GM20000 (cell line): ENCODE results near the gene CELSR3.

Experiments used
- DNase-seq: peaks from one replicate; pipeline ENCODE4 v3.0.0; 2012; ENCODE audit warnings: low spot score
- TF ChIP-seq, protein P1 (sequence below): IDR thresholded peaks from 2 replicates; pipeline ENCODE4 v1.5.1; 2012; ENCODE audit warnings: mild to moderate bottlenecking, control low read depth; ENCODE audit errors: extremely low read depth, missing control alignments

CELSR3 gene, protein sequence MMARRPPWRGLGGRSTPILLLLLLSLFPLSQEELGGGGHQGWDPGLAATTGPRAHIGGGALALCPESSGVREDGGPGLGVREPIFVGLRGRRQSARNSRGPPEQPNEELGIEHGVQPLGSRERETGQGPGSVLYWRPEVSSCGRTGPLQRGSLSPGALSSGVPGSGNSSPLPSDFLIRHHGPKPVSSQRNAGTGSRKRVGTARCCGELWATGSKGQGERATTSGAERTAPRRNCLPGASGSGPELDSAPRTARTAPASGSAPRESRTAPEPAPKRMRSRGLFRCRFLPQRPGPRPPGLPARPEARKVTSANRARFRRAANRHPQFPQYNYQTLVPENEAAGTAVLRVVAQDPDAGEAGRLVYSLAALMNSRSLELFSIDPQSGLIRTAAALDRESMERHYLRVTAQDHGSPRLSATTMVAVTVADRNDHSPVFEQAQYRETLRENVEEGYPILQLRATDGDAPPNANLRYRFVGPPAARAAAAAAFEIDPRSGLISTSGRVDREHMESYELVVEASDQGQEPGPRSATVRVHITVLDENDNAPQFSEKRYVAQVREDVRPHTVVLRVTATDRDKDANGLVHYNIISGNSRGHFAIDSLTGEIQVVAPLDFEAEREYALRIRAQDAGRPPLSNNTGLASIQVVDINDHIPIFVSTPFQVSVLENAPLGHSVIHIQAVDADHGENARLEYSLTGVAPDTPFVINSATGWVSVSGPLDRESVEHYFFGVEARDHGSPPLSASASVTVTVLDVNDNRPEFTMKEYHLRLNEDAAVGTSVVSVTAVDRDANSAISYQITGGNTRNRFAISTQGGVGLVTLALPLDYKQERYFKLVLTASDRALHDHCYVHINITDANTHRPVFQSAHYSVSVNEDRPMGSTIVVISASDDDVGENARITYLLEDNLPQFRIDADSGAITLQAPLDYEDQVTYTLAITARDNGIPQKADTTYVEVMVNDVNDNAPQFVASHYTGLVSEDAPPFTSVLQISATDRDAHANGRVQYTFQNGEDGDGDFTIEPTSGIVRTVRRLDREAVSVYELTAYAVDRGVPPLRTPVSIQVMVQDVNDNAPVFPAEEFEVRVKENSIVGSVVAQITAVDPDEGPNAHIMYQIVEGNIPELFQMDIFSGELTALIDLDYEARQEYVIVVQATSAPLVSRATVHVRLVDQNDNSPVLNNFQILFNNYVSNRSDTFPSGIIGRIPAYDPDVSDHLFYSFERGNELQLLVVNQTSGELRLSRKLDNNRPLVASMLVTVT (N-terminal part only)

DNA sequence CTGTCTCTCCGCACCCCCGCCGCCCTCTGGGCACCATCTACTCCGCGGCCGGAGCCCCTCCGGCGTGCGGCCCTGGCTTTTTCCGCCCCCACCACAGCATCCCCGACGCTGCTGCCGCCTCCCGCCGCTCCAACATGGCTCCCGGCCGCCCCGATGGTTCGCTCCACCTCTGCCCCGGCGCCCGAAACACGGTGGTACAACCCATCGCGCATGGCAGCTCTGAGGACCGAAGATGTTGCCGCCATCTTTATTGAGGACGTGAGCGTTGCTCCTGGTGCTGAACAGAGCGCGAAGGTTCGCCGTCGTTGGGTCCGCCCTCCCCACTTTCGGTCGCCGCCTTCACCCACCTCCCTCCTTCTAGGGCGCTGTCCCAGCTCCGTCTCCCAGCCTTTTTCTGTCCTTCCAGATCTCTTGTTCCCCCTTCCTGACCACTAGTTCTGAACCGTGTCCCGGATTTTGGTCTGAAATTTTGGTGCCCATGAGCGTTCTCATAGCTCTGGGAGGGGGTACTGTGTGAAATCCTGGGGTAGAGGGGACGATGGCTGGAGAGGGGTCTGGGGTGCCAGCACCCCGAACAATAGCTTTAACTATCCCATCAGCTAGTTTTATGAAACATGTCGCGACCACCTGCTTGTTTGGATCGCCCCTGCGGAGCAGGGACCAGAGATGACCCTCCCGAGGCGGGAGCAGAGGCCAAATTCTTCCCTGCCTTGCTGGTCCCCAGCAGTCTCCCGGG lies at the start of gene CELSR3:
Gene CELSR3, minus strand, starts transcription at position 134 of the 736 bp plus-strand sequence. CDS start 252 bp downstream, outside the sequence.
- TF ChIP-seq, protein P1, sequence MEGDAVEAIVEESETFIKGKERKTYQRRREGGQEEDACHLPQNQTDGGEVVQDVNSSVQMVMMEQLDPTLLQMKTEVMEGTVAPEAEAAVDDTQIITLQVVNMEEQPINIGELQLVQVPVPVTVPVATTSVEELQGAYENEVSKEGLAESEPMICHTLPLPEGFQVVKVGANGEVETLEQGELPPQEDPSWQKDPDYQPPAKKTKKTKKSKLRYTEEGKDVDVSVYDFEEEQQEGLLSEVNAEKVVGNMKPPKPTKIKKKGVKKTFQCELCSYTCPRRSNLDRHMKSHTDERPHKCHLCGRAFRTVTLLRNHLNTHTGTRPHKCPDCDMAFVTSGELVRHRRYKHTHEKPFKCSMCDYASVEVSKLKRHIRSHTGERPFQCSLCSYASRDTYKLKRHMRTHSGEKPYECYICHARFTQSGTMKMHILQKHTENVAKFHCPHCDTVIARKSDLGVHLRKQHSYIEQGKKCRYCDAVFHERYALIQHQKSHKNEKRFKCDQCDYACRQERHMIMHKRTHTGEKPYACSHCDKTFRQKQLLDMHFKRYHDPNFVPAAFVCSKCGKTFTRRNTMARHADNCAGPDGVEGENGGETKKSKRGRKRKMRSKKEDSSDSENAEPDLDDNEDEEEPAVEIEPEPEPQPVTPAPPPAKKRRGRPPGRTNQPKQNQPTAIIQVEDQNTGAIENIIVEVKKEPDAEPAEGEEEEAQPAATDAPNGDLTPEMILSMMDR, result no peak
- peak; percentile 80 for DNase-seq

DNA sequence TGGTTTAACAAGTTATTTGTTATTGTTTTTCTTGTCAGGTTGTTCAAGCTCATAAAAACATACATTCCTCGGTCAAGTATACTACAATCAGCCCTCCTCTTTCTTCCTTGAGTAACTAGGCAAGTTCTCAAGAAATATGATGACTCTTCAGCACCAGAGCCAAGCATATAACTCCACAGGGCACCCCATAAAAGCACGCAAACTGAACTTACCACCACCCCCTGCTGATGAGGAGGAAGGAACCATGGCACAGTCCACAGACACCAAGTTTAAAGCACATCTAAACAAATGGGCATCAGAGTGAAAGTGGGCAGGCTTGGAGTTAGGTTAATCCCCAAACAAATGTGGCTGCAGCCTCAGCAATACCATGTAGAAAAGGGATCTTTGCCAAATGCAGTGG lies 49.0 kb upstream of the CELSR3 start:
- no peak for DNase-seq
- TF ChIP-seq, protein P1, result no peak

DNA sequence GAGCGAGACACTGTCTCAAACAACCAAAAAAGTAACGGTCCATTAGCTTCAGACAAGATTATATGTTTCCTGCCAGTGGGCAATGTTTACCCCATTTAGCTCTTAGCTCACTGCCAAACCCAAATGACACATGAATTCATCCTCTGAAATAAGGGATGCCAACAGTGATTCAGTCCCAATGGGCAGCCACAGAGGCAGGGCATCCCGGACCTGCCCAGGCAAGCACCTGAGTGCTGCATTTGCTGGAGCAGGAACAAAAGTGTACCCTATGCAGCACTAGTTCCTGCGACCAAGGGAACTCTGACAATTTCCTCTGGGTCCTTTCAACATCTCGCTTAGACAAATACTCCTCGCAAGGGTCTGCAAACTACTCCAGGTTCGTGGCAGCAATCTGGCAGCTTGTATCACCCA lies 46.4 kb upstream of the CELSR3 start:
- TF ChIP-seq, protein P1, result no peak
- DNase-seq, result no peak

DNA sequence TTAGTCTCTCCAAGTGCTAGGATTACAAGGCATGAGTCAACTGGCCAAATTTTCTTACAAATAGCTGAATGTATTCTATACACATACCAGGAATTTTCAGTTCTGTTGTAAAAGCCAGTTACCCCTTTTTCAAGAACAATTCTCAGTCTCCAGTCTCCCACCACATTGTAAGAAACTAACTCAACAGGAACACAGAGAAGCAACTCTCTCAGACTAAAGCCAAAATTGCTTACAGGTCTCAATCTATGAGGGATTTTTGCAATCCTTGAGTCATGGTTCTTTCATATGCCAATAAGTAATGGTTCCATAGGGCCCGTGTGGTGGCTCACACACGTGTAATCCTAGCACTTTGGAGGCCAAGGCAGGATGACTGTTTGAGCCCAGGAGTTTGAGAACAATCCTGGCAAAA lies 45.8 kb upstream of the CELSR3 start:
- TF ChIP-seq, protein P1, result no peak
- DNase-seq, result no peak

DNA sequence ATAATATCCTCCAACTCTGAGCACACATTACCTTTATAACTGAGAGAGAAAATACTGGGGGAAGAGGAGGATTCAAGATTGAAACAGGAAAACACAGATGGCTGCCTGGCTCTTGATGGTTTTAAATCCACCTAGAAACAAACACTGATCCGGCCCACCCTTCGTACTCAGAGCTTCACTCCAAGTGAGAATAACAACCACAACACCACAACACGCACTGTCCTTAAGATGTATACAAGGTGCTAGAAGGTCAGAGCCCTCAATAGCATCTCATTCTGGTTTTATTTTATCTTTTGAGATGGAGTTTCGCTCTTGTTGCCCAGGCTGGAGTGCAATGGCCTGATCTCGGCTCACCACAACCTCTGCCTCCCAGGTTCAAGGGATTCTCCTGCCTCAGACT lies 44.5 kb upstream of the CELSR3 start:
- DNase-seq, result no peak
- TF ChIP-seq, protein P1, result no peak

DNA sequence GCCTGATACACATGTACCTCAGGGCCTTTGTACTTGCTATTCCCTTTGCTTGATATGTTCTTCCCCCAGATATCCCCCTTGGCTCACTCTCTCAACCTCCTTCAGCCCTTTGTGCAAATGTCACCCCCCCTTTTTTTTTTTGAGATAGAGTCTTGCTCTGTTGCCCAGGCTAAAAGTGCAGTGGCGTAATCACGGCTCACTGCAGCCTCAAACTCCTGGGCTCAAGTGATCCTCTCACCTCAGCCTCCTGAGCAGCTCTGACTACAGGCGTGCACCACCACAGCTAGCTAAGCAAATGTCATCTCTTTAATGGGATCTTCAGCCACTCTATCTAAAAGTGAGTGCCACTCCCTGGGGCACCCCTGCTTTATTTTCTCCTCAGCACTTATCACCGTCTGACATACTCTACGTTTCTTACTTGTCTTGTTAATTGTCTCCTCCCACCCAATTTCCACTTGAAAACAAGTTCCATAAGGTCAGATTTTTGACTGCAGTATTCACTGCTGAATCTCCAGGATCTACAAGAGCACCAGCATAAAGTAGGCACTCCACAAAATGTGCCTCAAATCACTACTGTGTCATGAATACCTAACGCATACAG lies 39.7 kb upstream of the CELSR3 start:
- TF ChIP-seq, protein P1, result no peak
- DNase-seq, result no peak
